HL-60 (cell line): ENCODE results near the gene HSPA4.

Experiments
- TF ChIP-seq, protein P1 (sequence below): IDR thresholded peaks from 2 replicates; pipeline ENCODE4 v1.6.1; 2012; ENCODE audit warnings: low read depth; ENCODE audit not compliant: insufficient replicate concordance
- TF ChIP-seq, protein P2 (sequence below): IDR thresholded peaks from one replicate; pipeline ENCODE4 v1.5.1; 2011; ENCODE audit warnings: low read length, control low read depth, inconsistent platforms; ENCODE audit not compliant: insufficient read depth

DNA sequence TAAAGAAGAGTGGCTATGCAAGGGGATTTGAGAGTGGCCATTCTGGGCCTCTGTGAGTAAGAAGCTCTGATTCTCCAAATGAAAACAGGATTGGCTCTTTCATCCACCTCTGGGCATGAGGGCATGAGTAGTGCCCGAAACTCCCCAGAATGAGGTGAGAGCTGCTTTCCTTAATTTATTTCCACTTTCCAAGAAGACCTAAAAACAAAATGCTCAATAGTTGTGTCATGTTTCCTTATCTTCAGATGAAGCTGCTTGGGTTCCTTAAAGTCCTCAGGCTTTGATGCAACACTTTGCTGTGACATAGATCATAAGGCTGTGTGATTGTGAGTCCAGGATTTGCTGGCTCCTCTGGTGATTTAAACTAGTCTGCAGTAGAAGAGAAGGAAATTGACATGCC lies 22.4 kb upstream of the HSPA4 start:
- TF ChIP-seq, protein P1, sequence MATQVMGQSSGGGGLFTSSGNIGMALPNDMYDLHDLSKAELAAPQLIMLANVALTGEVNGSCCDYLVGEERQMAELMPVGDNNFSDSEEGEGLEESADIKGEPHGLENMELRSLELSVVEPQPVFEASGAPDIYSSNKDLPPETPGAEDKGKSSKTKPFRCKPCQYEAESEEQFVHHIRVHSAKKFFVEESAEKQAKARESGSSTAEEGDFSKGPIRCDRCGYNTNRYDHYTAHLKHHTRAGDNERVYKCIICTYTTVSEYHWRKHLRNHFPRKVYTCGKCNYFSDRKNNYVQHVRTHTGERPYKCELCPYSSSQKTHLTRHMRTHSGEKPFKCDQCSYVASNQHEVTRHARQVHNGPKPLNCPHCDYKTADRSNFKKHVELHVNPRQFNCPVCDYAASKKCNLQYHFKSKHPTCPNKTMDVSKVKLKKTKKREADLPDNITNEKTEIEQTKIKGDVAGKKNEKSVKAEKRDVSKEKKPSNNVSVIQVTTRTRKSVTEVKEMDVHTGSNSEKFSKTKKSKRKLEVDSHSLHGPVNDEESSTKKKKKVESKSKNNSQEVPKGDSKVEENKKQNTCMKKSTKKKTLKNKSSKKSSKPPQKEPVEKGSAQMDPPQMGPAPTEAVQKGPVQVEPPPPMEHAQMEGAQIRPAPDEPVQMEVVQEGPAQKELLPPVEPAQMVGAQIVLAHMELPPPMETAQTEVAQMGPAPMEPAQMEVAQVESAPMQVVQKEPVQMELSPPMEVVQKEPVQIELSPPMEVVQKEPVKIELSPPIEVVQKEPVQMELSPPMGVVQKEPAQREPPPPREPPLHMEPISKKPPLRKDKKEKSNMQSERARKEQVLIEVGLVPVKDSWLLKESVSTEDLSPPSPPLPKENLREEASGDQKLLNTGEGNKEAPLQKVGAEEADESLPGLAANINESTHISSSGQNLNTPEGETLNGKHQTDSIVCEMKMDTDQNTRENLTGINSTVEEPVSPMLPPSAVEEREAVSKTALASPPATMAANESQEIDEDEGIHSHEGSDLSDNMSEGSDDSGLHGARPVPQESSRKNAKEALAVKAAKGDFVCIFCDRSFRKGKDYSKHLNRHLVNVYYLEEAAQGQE, result no peak
- TF ChIP-seq, protein P2, sequence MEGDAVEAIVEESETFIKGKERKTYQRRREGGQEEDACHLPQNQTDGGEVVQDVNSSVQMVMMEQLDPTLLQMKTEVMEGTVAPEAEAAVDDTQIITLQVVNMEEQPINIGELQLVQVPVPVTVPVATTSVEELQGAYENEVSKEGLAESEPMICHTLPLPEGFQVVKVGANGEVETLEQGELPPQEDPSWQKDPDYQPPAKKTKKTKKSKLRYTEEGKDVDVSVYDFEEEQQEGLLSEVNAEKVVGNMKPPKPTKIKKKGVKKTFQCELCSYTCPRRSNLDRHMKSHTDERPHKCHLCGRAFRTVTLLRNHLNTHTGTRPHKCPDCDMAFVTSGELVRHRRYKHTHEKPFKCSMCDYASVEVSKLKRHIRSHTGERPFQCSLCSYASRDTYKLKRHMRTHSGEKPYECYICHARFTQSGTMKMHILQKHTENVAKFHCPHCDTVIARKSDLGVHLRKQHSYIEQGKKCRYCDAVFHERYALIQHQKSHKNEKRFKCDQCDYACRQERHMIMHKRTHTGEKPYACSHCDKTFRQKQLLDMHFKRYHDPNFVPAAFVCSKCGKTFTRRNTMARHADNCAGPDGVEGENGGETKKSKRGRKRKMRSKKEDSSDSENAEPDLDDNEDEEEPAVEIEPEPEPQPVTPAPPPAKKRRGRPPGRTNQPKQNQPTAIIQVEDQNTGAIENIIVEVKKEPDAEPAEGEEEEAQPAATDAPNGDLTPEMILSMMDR, result no peak
